PC-9 (cell line): Measurements from ENCODE around the gene EIF4A3.

Experiments used
- EZH2 ChIP-seq: fragments of 200-600 bp; sonication (generic); IDR thresholded peaks from 2 replicates; pipeline ENCODE4 v1.8.0; 2017; ENCODE audit warnings: antibody characterized with exemption, low read depth
- TF ChIP-seq, protein P1 (sequence below): fragments of 200-600 bp; sonication (generic); conservative IDR thresholded peaks from 2 replicates; pipeline ENCODE4 v1.6.1; 2017; ENCODE audit warnings: mixed run types, antibody characterized with exemption, mild to moderate bottlenecking, moderate library complexity

DNA sequence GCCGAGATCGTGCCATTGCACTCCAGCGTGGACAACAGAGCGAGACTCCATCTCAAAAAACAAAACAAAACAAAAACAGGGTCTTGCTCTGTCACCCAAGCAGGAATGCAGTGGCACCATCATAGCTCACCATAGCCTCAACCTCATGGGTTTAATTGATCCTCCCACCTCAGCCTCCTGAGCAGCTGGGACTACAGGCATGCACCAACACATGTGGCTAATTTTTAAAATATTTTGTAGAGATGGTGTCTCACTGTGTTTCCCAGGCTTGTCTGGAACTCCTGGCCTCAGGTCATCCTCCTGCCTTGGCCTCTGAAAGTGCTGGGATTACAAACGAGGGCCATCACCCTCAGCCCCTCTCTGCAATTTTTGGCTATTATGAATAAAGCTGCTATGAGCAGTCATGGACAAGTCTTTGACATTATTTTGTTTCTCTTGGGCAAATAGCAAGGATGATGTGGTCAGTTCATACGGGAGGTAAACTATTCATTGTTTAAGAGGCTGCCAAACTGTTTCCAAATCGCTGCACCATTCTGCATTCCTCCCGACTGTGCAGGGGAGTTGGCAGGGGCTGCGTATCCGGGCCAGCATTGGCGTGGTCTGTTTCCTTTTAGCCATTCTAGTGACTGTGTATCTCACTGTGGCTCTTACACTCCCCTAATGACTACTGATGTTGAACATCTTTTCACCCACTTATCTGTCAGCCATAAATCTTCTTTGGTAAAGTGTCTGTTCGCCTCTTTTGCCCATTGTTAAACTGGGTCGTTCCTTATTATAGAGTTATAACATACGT, 21.1 kb downstream of the EIF4A3 start:
- TF ChIP-seq, protein P1, sequence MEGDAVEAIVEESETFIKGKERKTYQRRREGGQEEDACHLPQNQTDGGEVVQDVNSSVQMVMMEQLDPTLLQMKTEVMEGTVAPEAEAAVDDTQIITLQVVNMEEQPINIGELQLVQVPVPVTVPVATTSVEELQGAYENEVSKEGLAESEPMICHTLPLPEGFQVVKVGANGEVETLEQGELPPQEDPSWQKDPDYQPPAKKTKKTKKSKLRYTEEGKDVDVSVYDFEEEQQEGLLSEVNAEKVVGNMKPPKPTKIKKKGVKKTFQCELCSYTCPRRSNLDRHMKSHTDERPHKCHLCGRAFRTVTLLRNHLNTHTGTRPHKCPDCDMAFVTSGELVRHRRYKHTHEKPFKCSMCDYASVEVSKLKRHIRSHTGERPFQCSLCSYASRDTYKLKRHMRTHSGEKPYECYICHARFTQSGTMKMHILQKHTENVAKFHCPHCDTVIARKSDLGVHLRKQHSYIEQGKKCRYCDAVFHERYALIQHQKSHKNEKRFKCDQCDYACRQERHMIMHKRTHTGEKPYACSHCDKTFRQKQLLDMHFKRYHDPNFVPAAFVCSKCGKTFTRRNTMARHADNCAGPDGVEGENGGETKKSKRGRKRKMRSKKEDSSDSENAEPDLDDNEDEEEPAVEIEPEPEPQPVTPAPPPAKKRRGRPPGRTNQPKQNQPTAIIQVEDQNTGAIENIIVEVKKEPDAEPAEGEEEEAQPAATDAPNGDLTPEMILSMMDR, result no peak
- TF ChIP-seq EZH2, result no peak
